ENCODE measurements around the gene KIF18B.
A peak's percentile ranks its signal among the peaks of the same experiment; 100 is the strongest.

The KIF18B gene

GRCh38 chr17:44933824-44934744 lies 13.5 kb downstream of the KIF18B start:
- DNase-seq = no peak

DNA sequence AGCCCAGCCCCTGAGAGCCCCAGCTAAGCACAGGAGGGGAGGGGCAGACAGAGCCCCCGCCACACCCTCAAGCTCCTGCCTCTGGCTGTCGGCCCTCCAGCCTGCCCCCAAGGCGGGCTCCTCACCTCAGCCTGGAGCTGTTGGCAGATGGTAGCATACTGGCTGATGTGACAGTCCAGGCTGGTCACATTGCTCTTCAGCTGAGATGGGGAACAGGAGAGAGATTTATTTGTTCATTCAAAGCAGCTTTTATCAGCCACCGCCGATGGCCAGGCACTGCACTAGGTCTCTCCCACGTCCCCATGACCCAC lies 14.8 kb downstream of the KIF18B start:
- no peak for DNase-seq

DNA sequence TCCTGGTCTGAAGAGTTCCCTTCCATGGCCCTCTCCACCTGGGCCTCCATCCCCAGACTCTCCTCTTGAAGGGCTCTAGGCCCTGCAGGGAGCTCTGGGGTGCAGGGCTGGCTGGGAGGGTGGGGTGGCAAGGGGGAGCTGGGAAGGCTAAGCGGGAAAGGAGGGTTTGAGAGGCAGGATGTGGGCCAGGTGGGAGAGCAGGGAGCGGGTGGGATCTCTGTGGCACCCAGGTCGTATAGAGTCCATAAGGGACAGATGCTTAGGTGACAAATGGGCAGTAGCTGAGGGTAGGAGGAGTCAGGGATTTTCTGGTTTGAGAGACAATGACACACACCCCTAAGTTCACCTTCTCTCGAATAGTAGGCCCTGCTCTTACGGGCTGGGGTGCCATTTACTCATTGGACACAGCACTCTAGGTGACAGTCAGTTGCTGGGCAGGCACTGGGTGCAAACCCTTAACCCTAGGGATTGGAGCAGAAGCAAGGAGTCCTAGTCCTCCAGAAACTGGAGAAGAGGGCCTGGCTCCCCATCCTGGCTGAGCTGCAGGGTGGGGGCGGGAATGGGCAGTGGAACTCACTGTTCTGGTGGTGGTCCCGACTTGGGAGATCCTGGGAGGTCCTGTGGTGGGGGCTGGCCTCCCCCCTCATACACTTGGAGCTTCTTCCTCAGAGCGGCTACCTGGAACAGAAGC lies 15.3 kb downstream of the KIF18B start:
- no peak for DNase-seq

DNA sequence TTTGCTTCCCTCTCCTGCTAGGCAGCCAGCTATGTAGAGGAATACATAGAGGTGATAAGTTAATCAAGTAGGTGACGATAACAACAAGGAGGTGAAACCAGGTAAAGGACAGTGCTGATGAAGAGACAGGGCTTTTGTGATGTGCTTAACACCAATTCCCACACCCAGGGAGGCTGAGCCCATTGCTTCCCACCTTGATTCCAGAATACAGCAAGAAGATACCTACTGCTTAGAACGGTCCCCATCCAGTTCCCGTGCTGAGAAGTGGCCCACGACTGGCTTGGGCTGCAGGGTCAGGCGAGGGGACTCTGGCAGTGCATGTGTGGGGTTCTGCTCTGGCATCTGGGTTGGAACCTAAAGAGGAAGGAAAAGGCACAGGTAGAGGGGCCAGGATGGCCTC lies 16.2 kb downstream of the KIF18B start:
- no peak for DNase-seq

GRCh38 chr17:44930667-44931066 lies 16.9 kb downstream of the KIF18B start:
- DNase-seq = no peak

- DNase-seq = no peak
Observed at GRCh38 chr17:44928950-44929720, 18.4 kb downstream of the KIF18B start.

GRCh38 chr17:44928136-44928535 lies 19.4 kb downstream of the KIF18B start:
- no peak for DNase-seq

DNA sequence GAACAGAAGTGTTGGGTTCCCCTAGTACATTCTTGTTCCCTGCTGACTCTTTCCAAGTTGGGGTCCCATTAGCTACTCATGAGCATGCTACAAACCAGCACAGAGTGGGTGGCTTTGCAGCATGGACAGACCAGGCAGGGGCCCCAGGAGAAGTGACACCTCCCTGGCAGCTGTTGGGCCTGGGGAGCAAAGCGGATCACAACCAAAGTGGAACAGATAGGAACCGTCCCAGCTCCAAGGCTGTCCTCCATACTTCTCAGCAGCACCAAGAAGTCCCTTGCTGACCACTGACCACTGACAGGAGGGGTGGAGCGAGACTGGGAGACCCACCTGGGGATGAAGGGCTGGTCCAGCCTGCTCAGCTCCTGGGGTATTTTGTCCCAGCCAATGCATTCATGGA lies 19.9 kb downstream of the KIF18B start:
- no peak for DNase-seq

- no peak for DNase-seq
Observed at GRCh38 chr17:44926821-44927525, 20.6 kb downstream of the KIF18B start.

- no peak for DNase-seq
Observed at GRCh38 chr17:44925731-44926697, 21.6 kb downstream of the KIF18B start.

GRCh38 chr17:44924107-44924544 lies 23.4 kb downstream of the KIF18B start:
- DNase-seq = no peak

GRCh38 chr17:44922746-44923470 lies 24.7 kb downstream of the KIF18B start:
- DNase-seq = no peak

DNA sequence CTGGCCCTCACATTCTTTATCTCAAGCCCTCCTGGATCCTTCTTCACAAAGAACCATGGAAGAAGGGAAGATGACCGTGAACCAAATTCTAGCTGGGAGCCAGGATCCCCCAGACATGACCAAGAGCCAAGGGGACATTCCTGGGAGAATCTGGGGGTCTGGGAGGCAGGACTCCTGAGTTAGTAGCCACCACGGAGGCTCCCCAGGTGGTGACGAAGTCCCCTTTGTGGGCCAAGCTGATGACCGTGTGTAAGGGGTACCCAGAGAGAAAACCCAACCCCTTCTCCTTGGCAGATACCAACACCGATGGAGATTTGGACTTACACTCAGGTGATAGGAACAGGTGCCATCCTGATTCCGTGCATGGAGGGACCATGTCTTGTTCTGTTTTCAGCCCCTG lies 25.4 kb downstream of the KIF18B start:
- no peak for DNase-seq

DNA sequence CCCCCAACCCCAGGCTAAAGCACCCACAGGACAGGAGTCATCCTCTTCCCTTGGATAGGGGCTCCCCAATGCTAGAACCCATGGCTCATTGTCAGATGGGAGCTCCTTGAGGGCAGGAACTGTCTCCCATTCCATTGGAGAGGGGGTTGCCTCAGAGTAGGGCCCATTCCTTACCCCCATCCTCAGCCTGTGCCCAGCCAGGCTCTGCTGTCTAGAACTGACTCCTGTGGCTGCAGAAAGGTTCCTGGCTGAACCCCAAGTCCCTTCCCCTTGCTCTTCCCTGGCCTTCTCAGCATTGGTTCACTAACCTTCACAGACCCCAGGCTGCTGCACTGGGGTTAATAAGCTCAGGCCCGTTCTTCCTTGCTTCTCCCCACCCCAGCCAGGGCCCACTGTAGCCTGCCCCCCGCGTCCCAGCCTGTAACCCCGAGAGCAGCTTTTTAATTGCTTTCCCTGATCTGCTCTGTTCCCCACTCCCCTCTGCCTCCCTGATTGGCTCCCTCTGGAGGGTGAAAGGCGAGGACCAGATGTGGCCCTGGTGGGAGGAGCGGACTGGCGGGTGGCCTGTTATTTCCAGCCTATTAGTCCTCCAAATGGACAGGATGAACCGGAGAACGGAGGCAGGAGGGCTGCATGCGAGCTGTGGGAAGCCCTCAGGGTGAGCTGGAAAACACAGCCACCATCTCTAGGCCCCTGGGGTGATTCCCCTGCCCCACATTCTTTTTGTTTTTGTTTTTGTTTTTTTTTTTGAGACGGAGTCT lies 26.3 kb downstream of the KIF18B start:
- DNase-seq = no peak

DNA sequence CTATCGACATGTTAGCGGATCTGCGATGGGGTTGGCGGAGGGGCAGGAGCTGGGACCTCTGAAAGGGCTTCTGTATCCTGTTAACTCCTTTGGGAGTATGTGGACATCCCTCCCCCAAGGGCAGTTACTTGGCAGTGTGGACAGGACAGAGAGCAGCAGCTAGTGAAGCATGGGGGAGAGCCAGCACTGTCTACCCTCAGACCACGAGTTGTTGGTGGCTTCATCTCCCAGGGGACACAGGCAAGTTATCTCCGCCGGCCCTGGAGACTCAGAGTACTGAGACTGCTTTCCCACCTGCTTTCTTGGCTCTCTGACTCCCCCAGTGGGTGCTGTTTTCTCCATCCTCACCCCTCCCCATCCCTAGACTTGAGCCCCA lies 27.0 kb downstream of the KIF18B start:
- no peak for DNase-seq

GRCh38 chr17:44919885-44920564 lies 27.5 kb downstream of the KIF18B start:
- peak; percentile 54 for DNase-seq

DNA sequence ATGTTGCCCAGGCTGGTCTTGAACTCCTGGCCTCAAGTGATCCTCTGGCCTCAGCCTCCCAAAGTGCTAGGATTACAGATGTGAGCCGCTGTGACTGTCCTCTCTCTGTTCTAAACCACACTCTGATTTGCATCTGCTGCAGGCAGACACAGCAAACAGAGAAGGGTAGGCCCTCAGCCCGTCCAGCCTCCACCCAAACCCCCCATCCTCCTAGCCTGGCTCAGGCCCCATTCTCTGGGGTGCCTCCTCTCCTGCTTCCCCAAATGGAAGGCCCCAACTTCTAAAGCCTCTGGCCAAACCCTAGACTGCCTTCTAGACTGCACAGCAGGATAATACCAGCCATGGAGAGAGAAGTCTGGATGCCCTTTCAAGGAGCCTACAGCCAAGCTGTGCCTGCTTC lies 28.2 kb downstream of the KIF18B start:
- DNase-seq = no peak

DNA sequence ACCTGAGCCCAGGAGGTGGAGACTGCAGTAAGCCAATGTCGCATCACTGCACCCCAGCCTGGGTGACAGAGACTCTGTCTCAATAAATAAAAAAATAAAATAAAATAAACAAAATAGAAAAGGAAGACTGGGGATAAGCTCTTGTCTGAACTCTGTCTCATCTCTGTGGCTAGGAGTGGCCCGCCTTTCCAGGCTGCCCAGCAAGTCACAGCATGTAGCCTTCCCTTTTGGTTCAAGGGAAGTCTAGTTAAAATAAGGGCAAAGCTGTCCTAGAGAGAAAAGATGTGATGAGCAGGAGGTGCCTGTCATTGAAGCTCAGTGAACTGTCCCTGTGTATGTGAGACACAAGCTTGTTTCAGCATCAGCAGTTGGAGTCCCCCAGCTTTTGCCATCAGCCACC lies 29.6 kb downstream of the KIF18B start:
- DNase-seq = no peak

DNA sequence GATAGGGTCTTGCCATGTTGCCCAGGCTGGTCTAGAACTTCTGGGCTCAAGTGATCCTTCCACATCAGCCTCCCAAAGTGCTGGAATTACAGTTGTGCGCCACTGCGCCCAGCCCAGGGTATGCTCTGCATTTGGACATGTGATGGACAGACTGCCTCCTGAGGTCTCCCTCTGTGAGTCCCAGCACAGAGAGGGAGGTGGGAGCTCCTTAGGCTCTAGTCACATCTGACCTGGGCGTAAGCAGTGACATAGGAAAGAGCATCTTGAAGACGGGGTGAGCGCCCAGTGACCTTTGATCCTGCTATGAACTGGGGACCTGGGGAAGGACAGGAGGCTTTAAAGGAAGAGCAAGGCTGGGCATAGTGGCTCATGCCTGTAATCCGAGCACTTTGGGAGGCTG lies 30.1 kb downstream of the KIF18B start:
- DNase-seq = no peak

- DNase-seq = no peak
Observed at GRCh38 chr17:44916781-44917241, 30.8 kb downstream of the KIF18B start.

Data from stimulated activated CD4-positive, alpha-beta T cell treated with anti-CD3 and anti-CD28 coated beads, Interleukin-4, amount 100 ng/mL, for 1 hour (primary cell).